Activated CD4-positive, CD25-positive, alpha-beta regulatory T cell treated with anti-CD3 and anti-CD28 coated beads, Interleukin-2, amount 50 U/mL, for 72 hours (primary cell): ENCODE results near the gene MYO9A.
"Not testable (repeated sequence)": the region's sequence is repeated elsewhere in the genome, so short reads cannot be mapped to it uniquely, and the experiment has no call there.

Experiments
- DNase-seq: peaks from one replicate; pipeline ENCODE4 v3.0.0; 2021

Gene MYO9A

DNA sequence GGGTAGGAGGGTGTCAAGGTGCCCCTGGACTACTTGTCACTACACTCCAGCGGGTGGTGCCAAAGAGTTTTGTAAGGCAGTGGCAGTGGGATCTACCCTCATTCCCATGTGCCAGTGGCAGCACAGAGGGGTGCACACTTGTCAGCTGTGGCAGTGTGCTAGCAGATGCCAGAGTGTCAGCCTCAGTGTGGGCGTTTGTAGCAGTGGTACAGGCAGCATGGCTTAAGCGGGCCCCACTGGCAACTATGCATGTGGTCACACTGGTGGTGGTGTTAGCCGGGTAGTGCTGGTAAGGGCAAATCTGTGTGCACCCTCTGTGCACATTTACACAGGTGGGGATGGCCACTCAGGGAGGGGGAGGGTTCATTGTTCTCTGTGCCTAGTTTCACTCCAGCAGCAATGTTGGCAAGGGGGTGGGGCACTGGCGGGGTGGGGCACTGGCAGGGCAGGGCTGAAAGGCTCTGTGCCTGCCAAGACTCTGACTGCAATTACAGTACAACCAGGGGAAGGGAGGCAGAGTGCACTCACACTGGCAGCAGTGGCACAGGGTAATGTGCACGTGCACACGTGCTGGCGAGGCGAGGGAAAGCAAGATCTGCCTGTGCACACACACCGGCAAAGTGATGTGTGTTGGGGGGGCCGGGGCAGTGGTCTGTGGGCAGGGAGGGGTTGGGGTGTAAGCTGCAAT lies 31.8 kb downstream of the MYO9A start:
- DNase-seq = no peak

DNA sequence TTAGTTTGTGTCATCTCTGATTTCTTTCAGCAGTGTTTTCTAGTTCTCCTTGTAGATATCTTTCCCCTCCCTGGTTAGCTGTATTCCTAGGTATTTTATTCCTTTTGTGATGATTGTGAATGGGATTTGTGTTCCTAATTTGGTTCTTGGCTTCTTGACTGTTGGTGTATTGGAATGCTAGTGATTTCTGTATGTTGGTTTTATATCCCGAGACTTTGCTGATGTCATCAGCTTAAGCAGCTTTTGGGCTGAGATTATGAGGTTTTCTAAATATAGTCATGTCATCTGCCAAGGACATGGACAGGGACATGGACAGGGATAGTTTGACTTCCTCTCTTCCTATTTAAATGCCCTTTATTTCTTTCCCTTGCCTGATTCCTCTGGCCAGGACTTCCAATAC lies 35.8 kb downstream of the MYO9A start:
- no peak for DNase-seq

DNA sequence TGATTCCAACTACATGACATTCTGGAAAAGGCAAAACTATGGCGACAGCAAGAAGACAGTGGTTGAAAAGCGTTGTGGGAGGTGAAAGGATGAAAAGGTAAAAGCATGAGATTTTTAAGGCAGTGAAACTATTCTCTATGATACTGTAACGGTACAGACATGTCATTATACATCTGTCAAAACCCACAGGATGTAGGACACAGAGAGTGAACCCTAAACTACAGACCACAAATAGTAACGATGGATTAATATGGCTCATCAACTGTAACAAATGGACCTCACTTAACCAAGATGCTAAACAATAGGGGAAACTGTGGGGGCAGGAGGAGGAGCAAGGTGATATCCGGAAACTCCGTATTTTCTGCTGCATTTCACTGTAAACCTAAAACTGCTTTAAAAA lies 39.1 kb downstream of the MYO9A start:
- no peak for DNase-seq

DNA sequence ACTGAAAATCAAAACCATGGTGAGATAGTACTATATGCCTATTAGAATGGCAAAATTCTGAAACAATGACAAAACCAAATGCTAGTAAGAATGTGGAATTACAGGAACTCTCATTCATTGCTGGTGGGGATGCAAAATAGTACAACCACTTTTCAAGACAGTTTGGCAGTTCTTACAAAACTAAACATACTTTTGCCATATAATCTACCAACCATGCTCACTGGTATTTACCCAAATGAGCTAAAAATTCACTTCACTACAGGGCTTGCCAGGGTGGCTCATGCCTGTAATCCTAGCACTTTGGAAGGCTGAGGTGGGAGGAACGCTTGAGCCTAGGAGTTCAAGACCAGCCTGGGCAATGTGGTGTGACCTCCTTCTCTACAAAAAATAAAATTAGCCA lies 40.0 kb downstream of the MYO9A start:
- no peak for DNase-seq

DNA sequence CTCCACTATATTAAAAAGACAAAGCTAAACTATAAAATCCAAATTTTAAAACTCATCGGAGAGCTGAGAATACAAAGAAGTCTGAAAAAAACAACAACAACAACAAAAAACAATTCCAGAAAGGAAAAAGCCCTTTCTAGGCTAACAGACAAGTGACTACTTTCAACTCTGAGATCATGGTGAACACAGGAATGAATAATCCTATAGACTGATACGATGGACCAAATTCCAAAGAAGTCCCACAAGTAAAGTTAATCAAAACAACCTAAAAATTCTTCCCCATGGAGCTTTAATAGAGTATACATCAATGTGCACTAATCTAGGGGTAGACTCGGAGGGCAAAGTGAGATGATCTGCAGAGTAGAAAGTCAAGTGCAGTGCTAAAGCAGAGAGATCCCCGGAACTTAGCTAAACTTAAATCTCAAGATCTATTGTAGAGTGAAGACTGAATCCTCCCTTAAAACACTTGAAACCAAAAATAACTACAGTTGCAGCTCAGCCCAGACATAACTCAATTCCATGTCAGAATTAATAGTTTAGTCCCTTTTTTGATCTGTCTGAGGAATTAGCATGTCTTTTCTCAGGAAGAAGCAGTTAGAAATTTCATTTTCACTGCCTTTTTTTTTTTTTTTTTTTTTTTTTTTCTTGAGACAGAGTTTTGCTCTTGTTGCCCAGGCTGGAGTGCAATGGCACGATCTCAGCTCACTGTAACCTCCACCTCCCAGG lies 43.5 kb downstream of the MYO9A start:
- DNase-seq = no peak

DNA sequence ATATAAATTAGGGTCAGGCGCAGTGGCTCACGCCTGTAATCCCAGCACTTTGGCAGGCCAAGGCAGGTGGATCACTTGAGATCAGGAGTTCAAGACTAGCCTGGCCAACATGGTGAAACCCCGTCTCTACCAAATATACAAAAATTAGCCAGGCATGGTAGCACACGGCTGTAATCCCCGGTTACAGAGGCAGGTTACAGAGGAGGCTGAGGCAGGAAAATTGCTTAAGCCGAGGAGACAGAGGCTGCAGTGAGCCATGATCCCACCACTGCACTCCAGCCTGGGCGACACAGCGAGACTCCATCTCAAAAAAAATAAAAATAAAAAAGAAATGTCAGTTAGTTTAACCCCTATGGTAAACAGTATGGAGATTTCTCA lies 46.5 kb downstream of the MYO9A start:
- not testable (repeated sequence) for DNase-seq

DNA sequence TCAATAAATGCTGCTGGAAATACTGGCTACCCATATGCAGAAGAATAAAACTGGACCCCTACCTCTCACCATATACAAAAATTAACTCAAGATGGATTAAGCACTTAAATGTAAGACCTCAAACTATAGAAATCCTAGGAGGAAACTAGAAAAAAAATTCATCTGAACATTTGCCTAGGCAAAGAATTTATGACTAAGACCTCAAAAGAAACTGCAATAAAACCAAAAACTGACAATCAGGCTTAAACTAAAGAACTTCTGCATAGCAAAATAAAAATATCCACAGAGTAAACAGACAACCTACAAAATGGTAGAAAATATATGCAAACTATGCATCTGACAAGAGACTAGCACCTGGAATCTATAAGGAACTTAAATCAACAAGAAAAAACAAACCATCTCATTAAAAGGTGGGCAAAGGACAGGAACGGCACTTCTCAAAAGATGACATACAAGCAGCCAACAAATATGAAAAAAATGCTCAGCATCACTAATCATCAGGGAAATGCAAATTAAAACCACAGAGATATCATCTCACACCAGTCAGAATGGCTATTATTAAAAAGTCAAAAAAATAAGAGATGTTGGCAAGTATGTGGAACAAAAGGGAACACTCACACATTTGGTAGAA lies 47.0 kb downstream of the MYO9A start:
- DNase-seq = no peak

DNA sequence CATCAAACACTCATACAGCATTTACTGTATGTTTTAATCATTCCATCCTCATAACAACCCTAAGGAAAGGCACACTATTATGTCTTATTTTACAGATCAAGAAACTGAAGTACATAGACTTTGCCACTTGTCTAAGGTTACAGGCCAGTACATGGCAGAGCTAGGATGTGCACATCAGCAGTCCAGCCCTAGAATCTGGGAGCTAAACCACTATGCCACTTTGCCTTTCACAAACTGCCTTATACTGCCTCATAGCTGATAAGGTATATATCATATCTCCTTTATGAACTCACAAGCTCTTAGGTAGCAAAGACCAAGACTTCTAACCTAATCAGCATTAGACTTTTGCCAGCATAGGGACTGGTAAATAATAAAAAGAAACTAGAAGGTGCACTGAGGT lies 49.1 kb downstream of the MYO9A start:
- no peak for DNase-seq

DNA sequence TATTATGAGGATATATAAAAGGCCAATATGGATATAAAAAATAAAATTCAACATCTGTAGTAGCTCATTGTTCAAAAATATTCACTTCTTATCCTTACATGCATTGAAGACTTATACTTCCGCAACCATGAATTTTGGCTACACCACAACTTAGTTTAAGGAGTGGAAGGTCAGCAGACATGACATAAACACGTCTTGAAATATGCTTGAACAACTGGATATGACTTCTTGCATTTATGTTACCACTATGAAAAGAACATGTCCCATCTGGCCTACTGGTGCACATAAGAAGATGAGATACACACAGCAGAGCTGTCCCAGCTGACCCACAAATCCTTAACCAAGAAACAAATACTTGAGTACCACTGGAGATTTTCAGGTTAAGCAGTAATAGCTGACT lies 52.1 kb downstream of the MYO9A start:
- no peak for DNase-seq

DNA sequence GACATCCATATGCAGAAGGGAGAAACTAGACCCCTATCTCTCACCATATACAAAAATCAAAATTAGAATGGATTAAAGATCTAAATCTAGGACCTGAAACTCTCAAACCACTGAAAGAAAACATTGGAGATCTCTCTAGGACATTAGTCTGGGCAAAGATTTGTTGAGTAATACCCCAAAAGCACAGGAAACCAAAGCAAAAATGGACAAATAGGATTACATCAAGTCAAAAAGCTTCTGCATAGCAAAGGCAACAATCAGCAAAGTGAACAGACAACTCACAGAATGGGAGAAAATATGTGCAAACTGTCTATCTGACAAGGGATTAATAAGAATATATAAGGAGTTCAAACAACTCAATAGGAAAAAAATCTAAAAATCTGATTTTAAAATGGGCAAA lies 54.8 kb downstream of the MYO9A start:
- DNase-seq = no peak

DNA sequence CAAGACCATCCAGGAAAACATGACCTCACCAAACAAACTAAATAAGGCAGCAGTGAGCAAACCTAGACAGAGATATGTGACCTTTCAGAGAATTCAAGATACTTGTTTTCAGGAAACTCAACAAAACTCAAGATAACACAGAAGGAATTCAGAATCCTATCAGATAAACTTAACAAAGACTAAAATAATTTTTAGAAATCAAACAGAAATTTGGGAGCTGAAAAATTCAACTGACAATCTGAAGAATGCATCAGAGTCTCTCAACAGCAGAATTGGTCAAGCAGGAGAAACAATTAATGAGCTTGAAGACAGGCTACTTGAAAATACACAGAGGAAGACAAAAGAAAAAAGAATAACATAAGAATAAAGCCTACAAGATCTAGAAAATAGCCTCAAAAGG lies 55.6 kb downstream of the MYO9A start:
- no peak for DNase-seq

DNA sequence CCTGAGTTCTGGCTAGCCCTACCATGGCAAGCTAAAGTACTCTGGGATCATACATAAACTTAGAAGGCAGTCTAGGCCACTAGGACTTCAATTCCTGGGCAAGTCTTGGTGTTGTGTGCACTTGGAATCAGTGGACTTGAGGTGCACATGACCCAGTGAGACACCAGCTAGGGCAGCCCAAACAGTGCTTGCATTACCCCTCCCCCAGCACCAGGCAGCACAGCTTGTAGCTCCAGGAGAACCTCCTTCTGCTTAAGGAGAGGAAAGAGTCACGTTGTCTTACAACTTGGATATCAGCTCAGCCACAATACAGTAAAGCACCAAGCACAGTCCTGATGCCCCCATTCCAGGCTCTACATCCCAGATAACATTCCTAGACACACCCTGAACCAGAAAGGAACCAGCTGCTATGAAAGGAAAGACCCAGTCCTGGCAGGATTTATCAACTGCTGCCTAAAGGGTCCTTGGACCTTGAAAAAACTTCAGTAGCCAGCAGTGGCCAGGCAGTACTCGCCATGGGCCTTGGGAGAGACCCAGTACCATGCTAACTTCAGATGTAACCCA lies 57.2 kb downstream of the MYO9A start:
- DNase-seq = no peak

DNA sequence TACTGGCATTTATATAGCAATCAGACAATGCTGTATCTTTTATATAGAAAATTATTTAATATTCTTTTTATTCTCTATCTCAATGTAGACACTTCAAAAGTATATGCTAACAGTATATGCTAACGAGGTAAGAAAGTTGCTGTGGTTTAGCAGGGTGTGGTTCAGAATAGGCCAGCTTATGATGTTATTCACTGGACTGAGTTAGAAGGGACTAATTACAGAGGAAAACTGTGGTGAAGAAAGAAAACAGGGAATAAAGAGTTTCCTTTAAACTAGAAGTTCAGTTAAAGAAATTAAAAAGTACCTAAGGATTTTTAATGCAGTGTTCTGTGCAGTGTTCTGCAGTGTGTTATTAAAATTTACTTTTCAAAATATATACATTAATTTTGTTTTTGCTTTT lies 59.4 kb downstream of the MYO9A start:
- DNase-seq = no peak

DNA sequence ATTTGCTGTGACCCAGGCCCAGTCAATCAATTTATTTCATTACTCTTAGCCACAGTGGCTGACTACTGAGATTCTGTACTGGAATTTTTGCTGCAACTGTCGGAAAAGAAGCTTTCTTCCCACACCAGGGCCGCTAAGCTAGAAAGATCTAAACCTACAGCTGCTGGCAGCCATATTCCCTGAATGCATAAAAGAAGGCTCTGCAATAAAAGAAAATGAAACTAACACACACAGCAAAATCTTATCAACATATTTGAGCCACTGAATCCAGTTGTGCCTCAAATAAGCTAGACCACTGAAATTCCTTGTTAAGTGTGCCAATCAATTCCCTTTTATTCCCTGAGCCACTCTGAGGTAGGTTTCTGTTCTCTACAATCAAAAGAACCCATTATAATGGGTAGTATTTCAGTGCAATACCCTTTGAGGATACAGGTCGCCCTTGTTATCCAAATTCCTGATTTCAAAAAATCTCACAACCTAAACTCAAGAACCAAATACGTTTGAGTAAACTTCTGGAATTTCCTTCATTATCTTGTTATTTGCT lies 60.3 kb downstream of the MYO9A start:
- DNase-seq = no peak

DNA sequence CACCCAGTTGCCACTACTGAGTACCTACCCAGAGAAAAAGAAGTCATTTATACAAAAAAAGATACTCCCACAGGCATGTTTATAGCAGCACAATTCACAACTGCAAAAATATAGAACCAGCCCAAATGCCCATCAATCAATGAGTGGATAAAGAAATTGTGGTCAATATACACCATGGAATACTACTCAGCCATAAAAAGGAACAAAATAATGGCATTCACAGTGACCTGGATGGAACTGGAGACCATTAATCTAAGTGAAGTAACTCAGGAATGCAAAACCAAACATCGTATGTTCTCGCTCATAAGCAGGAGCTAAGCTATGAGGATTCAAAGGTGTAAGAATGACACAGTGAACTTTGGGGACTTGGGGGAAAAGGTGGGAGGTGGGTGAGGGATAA lies 61.7 kb downstream of the MYO9A start:
- not testable (repeated sequence) for DNase-seq

DNA sequence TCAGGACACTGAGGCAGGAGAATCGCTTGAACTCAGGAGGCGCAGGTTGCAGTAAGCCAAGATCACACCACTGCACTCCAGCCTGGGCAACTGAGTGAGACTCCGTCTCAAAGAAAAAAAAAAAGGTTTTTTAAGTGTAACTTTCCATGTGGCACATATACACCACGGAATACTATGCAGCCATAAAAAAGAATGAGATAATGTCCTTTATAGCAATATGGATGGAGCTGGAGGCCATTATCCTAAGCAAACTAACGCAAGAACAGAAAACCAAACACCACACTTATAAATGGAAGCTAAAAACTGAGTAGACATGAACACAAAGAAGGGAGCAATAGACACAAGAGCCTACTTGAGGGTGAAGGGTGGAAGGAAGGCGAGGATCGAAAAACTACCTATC lies 64.7 kb downstream of the MYO9A start:
- not testable (repeated sequence) for DNase-seq

DNA sequence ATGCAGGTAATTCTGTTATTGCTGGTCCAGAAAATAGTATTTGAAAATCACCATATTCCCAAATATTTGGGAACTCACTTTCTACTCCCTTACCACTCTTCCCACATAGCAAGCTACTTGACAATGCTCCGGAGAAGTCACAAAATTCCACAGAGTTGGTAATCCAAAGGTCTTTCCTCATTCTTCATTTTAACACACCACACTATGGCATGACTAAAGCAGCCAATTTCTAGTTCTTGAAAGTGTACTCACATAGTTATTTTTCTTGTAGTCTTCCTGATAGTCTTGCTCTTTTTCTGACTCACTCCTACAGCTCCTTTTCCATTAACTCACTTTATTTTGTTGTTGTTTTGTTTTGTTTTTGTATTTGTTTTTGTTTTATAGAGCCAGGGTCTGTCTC lies 67.2 kb downstream of the MYO9A start:
- no peak for DNase-seq

DNA sequence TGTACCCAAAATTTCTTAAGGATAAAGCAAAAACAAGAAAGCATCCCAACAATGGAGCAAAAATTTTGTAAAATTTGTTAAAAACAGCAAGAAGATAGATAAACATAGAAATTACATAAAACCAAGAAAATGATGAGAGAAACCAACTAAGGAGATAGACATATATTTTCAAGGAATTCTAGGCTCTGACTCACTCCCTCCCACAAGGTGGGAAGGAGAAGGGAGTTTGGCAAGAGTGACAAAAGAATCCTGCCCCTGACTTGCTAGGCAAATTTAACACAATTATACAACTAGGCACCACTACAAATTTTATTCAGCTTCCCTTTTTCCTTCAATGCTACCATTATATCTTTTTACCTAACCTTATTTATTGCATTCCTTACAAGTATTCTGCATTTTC lies 70.9 kb downstream of the MYO9A start:
- DNase-seq = no peak

DNA sequence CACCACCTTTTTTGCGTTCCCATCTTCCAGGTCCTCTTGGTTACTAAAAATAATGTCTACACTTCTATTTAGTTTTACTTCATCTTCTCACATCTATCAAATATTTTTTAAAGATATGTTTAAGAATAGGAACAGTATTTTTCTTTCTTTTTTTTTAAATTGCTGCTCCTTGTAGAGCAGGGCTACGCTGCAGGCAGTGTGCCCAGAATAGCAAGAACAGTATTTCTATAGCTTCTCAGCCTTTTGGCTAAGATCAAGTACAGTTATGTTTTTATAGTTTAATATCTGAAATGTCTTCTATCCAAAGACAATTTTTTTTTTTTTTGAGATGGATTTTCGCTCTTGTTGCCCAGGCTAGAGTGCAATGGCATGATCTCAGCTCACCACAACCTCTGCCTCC lies 73.0 kb downstream of the MYO9A start:
- no peak for DNase-seq

DNA sequence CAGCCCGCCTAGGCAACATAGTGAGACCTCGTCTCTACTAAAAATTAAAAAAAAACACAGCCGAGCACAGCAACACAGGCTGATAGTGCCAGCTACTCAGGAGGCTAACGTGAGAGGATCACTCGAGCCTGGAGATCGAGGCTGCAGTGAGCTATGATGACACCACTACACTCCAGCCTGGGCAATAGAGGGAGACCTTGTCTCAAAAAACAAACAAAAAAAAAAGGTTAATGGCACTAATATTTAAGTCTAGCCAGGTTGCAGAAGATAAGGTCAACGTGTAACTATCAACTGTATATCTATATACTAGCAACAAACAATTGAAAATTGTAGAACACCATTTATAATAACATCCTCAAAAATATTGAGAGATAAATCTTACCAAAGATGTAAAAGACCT lies 75.1 kb downstream of the MYO9A start:
- DNase-seq = no peak

DNA sequence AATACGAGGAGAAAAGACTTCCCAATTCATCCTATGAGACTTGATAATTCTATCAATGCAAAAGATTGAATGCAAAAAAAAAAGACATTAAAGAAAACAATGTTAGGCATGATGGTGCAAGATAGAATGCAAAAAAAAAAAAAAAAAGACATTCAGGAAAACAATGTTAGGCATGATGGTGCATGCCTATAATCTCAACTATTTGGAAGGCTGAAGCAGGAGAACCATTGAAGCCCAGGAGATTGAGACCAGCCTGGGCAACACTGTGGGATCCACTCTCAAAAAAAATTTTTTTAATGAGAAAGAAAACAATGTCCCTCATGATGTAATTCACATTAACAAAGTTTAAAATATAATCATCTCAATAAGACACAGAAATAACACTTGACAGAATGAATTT lies 75.9 kb downstream of the MYO9A start:
- no peak for DNase-seq

DNA sequence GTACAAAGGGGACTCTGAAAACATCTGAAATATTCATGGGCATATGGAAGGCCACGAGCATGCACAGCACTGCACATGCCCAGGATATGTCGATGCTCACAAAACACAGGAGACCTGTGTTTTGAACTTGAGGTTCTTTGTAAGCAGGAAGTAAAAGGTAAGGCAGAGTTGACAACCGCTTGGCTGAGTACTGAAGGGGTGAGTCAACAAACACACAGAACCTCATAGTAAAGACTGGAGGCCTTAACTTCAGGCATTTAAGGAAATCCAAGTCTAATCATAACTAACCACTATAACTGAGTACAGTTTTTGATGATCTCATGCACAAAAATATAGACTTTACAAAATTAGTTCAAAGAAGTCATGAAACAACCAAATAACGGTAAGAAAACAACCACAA lies 80.6 kb downstream of the MYO9A start:
- no peak for DNase-seq

DNA sequence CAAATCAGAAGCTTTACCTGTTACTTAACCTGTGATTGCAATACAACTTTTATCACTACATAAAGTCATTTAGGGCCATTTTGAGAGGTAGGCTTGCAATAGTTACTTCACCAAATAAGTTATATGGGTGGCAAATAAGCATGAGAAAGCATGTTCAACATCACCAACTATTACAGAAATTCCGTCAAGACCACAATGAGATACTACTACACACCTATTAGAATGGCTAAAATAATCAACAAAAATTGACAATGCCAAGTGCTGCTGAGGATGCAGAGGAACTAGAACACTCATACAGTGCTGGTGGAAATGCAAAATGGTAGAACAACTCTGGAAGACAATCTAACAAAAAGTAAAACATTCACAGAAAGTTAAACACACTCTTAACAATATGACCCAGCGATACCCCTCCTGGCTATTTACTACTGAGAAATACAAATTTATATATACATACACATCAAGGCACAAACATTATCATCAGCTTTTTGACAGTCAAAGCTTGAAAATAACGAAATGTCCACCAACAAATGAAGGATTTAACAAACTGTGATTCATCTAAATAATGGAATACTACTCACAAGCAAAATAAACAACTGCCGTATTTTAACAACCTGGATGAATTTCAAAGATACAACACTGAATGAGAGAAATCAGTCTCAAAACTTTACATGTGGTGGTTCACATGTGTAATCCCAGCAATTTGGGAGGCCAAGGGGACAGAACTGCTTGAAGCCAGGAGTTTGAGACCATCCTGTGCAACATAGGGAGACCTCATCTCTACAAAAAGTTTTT lies 82.9 kb downstream of the MYO9A start:
- no peak for DNase-seq
